GM19239 (cell line): ENCODE results near the gene CRCP.
"Not testable (repeated sequence)": the region's sequence is repeated elsewhere in the genome, so short reads cannot be mapped to it uniquely, and the experiment has no call there.

ENCODE experiments used
- DNase-seq: peaks from one replicate; pipeline ENCODE4 v3.0.0; 2011; ENCODE audit warnings: low spot score; ENCODE audit not compliant: insufficient read length
- FAIRE-seq: peaks from 2 replicates; lab custom pipeline; 2011; peaks lifted over from hg19 to GRCh38; lab: Jason Lieb, UNC

Gene CRCP

GRCh38 chr7:66147657-66148056 is 33.0 kb downstream of the CRCP start:
- FAIRE-seq, DNase-seq: not testable (repeated sequence)

- DNase-seq (no peak), FAIRE-seq (no peak)
These were observed 35.8 kb downstream of the CRCP start for GRCh38 chr7:66150471-66150870.

- FAIRE-seq (no peak), DNase-seq (no peak)
These were observed 37.9 kb downstream of the CRCP start for GRCh38 chr7:66152371-66153191.

- no peak for DNase-seq
- no peak for FAIRE-seq
These were observed 39.0 kb downstream of the CRCP start for GRCh38 chr7:66153691-66154090.

GRCh38 chr7:66156035-66156434 is 41.4 kb downstream of the CRCP start:
- DNase-seq, FAIRE-seq: not testable (repeated sequence)

GRCh38 chr7:66157060-66157459 is 42.4 kb downstream of the CRCP start:
- FAIRE-seq (no peak), DNase-seq (no peak)

GRCh38 chr7:66162622-66163021 is 48.0 kb downstream of the CRCP start:
- DNase-seq (no peak), FAIRE-seq (no peak)

GRCh38 chr7:66163186-66163610 is 48.6 kb downstream of the CRCP start:
- DNase-seq (no peak), FAIRE-seq (no peak)

- DNase-seq (no peak), FAIRE-seq (no peak)
These were observed 49.7 kb downstream of the CRCP start for GRCh38 chr7:66164356-66164755.

GRCh38 chr7:66167773-66168387 is 53.2 kb downstream of the CRCP start:
- FAIRE-seq (no peak), DNase-seq (no peak)

GRCh38 chr7:66169616-66170015 is 55.0 kb downstream of the CRCP start:
- FAIRE-seq (no peak), DNase-seq (no peak)

- DNase-seq: no peak
- no peak for FAIRE-seq
These were observed 55.9 kb downstream of the CRCP start for GRCh38 chr7:66170309-66171231.

- not testable (repeated sequence) for DNase-seq, FAIRE-seq
These were observed 58.1 kb downstream of the CRCP start for GRCh38 chr7:66172536-66173401.

- FAIRE-seq (no peak), DNase-seq (no peak)
These were observed 59.2 kb downstream of the CRCP start for GRCh38 chr7:66173856-66174255.

GRCh38 chr7:66175006-66175405 is 60.4 kb downstream of the CRCP start:
- DNase-seq, FAIRE-seq: not testable (repeated sequence)

- FAIRE-seq: no peak
- no peak for DNase-seq
These were observed 62.3 kb downstream of the CRCP start for GRCh38 chr7:66176914-66177313.

- DNase-seq (no peak), FAIRE-seq (no peak)
These were observed 63.6 kb downstream of the CRCP start for GRCh38 chr7:66178258-66178657.

GRCh38 chr7:66181329-66181728 is 66.7 kb downstream of the CRCP start:
- no peak for FAIRE-seq
- no peak for DNase-seq

GRCh38 chr7:66181845-66182244 is 67.2 kb downstream of the CRCP start:
- FAIRE-seq: no peak
- no peak for DNase-seq

- DNase-seq: no peak
- no peak for FAIRE-seq
These were observed 68.3 kb downstream of the CRCP start for GRCh38 chr7:66182920-66183319.
